SJSA1 (cell line): ENCODE measurements around the gene MSI2. TPM values are rescaled to one million over a fixed set of nuclear protein-coding genes. Genes with fewer than 3 reads are reported as not detected.

Experiments
- DNase-seq, 2 experiments: peaks; one replicate each; pipeline ENCODE4 v3.0.0-alpha.2; 2015 to 2020; ENCODE audit warnings: low spot score in 2 of 2, low read depth in 1 of 2
- H3K27ac ChIP-seq: fragments of 250-450 bp; sonication (Bioruptor Pico); 2 replicates; pipeline ENCODE4 v1.5.1; 2020; ENCODE audit warnings: mild to moderate bottlenecking, moderate library complexity
- H3K27me3 ChIP-seq: fragments of 250-450 bp; sonication (Bioruptor Pico); replicated peaks from 2 replicates; pipeline ENCODE4 v1.5.1; 2020; ENCODE audit warnings: mild to moderate bottlenecking, moderate library complexity
- H3K36me3 ChIP-seq: fragments of 250-450 bp; sonication (Bioruptor Pico); 2 replicates; pipeline ENCODE4 v1.5.1; 2020; ENCODE audit warnings: mild to moderate bottlenecking
- H3K4me1 ChIP-seq: fragments of 250-450 bp; sonication (Bioruptor Pico); replicated peaks from 2 replicates; pipeline ENCODE4 v1.6.1; 2021; ENCODE audit warnings: mild to moderate bottlenecking
- H3K4me3 ChIP-seq: fragments of 250-450 bp; sonication (Bioruptor Pico); 2 replicates; pipeline ENCODE4 v1.5.1; 2020; ENCODE audit warnings: mild to moderate bottlenecking
- H3K9me3 ChIP-seq: fragments of 250-450 bp; sonication (Bioruptor Pico); replicated peaks from 2 replicates; pipeline ENCODE4 v1.5.1; 2020; ENCODE audit warnings: mild to moderate bottlenecking
- total RNA-seq: library from RNA; depleted of rRNA; stranded (reverse); fragments of >200 nt; shearing (Covaris generic); gene quantifications from 2 replicates; pipeline ENCODE4 v1.2.3, GENCODE V29; 2014

The MSI2 gene
- total RNA-seq, 1 experiment from 2014 or later = 39.8 TPM

GRCh38 chr17:57377094-57377493, 120.8 kb downstream of the MSI2 start:
- Histone ChIP-seq H3K36me3 (no peaks in the 10 kb centered on the region), H3K27ac (no peak overlapping the region), H3K9me3 (no peaks in the 10 kb centered on the region; the same call in 1 of the 2 replicates), H3K4me1 (peaks cover 16% of the 10 kb centered on the region; the same call in 1 of the 2 replicates), H3K4me3 (no peak overlapping the region), H3K27me3 (no peaks in the 10 kb centered on the region)
- DNase-seq = no peak

GRCh38 chr17:57379237-57379894, 123.0 kb downstream of the MSI2 start:
- DNase-seq = no peak
- no peak overlapping the region for H3K27ac ChIP-seq
- 0 out of 2 replicates have a peak, but pooled peaks cover 2% of the 10 kb centered on the region for H3K9me3 ChIP-seq
- no peaks in the 10 kb centered on the region for H3K36me3 ChIP-seq
- H3K4me1 ChIP-seq = 0 out of 2 replicates have a peak, but pooled peaks cover 12% of the 10 kb centered on the region
- H3K4me3 ChIP-seq = no peak overlapping the region
- H3K27me3 ChIP-seq = no peaks in the 10 kb centered on the region

- Histone ChIP-seq H3K4me1 (0 out of 2 replicates have a peak, but pooled peaks cover 12% of the 10 kb centered on the region), H3K4me3 (no peak overlapping the region), H3K27me3 (no peaks in the 10 kb centered on the region), H3K9me3 (0 out of 2 replicates have a peak, but pooled peaks cover 2% of the 10 kb centered on the region), H3K36me3 (no peaks in the 10 kb centered on the region), H3K27ac (no peak overlapping the region)
- no peak for DNase-seq
These were observed 123.6 kb downstream of the MSI2 start for GRCh38 chr17:57379895-57380434.

- peaks cover 6% of the 10 kb centered on the region; the same call in 1 of the 2 replicates for H3K9me3 ChIP-seq
- 0 out of 2 replicates have a peak, but pooled peaks cover 12% of the 10 kb centered on the region for H3K4me1 ChIP-seq
- no peak for DNase-seq
- no peaks in the 10 kb centered on the region for H3K27me3 ChIP-seq
- no peak overlapping the region for H3K27ac ChIP-seq
- H3K4me3 ChIP-seq = no peak overlapping the region
- H3K36me3 ChIP-seq = no peaks in the 10 kb centered on the region; the same call in 1 of the 2 replicates
These were observed 125.2 kb downstream of the MSI2 start for GRCh38 chr17:57381498-57381897.

GRCh38 chr17:57384219-57384618, 127.9 kb downstream of the MSI2 start:
- peaks cover 13% of the 10 kb centered on the region for H3K9me3 ChIP-seq
- DNase-seq = no peak

GRCh38 chr17:57385975-57386374, 129.7 kb downstream of the MSI2 start:
- Histone ChIP-seq H3K4me1 (peaks cover 7% of the 10 kb centered on the region), H3K27ac (no peak overlapping the region), H3K4me3 (no peak overlapping the region), H3K36me3 (no peaks in the 10 kb centered on the region; the same call in 1 of the 2 replicates), H3K27me3 (no peaks in the 10 kb centered on the region), H3K9me3 (peaks cover 13% of the 10 kb centered on the region)
- DNase-seq = no peak

More at GRCh38 chr17:57384219-57384618, 127.9 kb downstream of the MSI2 start:
- Histone ChIP-seq H3K27me3 (no peaks in the 10 kb centered on the region), H3K4me1 (0 out of 2 replicates have a peak, but pooled peaks cover 12% of the 10 kb centered on the region), H3K4me3 (no peak overlapping the region), H3K36me3 (no peaks in the 10 kb centered on the region; the same call in 1 of the 2 replicates), H3K27ac (no peak overlapping the region)

GRCh38 chr17:57387575-57387974, 131.3 kb downstream of the MSI2 start:
- no peak overlapping the region for H3K27ac ChIP-seq
- peaks cover 13% of the 10 kb centered on the region for H3K9me3 ChIP-seq
- DNase-seq = no peak
- H3K4me1 ChIP-seq = peaks cover 19% of the 10 kb centered on the region
- no peaks in the 10 kb centered on the region for H3K27me3 ChIP-seq
- no peak overlapping the region for H3K4me3 ChIP-seq
- no peaks in the 10 kb centered on the region; the same call in 1 of the 2 replicates for H3K36me3 ChIP-seq

- Histone ChIP-seq H3K4me1 (peaks cover 14% of the 10 kb centered on the region), H3K36me3 (no peaks in the 10 kb centered on the region; the same call in 1 of the 2 replicates), H3K9me3 (peaks cover 13% of the 10 kb centered on the region), H3K4me3 (no peak overlapping the region), H3K27me3 (no peaks in the 10 kb centered on the region), H3K27ac (no peak overlapping the region)
- no peak for DNase-seq
These were observed 131.9 kb downstream of the MSI2 start for GRCh38 chr17:57388131-57388725.

GRCh38 chr17:57389473-57389872, 133.2 kb downstream of the MSI2 start:
- no peak for DNase-seq
- Histone ChIP-seq H3K9me3 (peaks cover 11% of the 10 kb centered on the region), H3K36me3 (no peaks in the 10 kb centered on the region; the same call in 1 of the 2 replicates), H3K27me3 (no peaks in the 10 kb centered on the region), H3K27ac (no peak overlapping the region), H3K4me3 (no peak overlapping the region), H3K4me1 (peaks cover 14% of the 10 kb centered on the region)

GRCh38 chr17:57391076-57391825, 134.9 kb downstream of the MSI2 start:
- peak; percentile 58 to 81 for DNase-seq
- peaks cover 7% of the 10 kb centered on the region for H3K9me3 ChIP-seq
- H3K36me3 ChIP-seq = no peaks in the 10 kb centered on the region; the same call in 1 of the 2 replicates
- H3K4me1 ChIP-seq = peaks cover 22% of the 10 kb centered on the region
- H3K27me3 ChIP-seq = no peaks in the 10 kb centered on the region
- H3K27ac ChIP-seq = peak overlapping the region; percentile 21; the same call in 1 of the 2 replicates
- no peak overlapping the region for H3K4me3 ChIP-seq

GRCh38 chr17:57391857-57392471, 135.6 kb downstream of the MSI2 start:
- Histone ChIP-seq H3K4me1 (peaks cover 26% of the 10 kb centered on the region), H3K27me3 (no peaks in the 10 kb centered on the region), H3K9me3 (peaks cover 7% of the 10 kb centered on the region), H3K36me3 (no peaks in the 10 kb centered on the region; the same call in 1 of the 2 replicates), H3K27ac (peak overlapping the region; percentile 1; the same call in 1 of the 2 replicates), H3K4me3 (no peak overlapping the region)
- DNase-seq = no peak

GRCh38 chr17:57393368-57393767, 137.0 kb downstream of the MSI2 start:
- H3K27me3 ChIP-seq = no peaks in the 10 kb centered on the region
- H3K36me3 ChIP-seq = no peaks in the 10 kb centered on the region; the same call in 1 of the 2 replicates
- H3K27ac ChIP-seq = no peak overlapping the region
- no peaks in the 10 kb centered on the region for H3K9me3 ChIP-seq
- no peak for DNase-seq
- peaks cover 26% of the 10 kb centered on the region for H3K4me1 ChIP-seq
- no peak overlapping the region for H3K4me3 ChIP-seq

- H3K9me3 ChIP-seq = no peaks in the 10 kb centered on the region
- DNase-seq = no peak
- no peak overlapping the region for H3K4me3 ChIP-seq
- no peak overlapping the region for H3K27ac ChIP-seq
- no peaks in the 10 kb centered on the region for H3K27me3 ChIP-seq
- H3K36me3 ChIP-seq = no peaks in the 10 kb centered on the region; the same call in 1 of the 2 replicates
- peaks cover 26% of the 10 kb centered on the region for H3K4me1 ChIP-seq
These were observed 138.1 kb downstream of the MSI2 start for GRCh38 chr17:57394375-57394774.
